Esophagus muscularis mucosa (tissue), 3 donors: ENCODE measurements around the gene PTPN12.

Experiments used
- CTCF ChIP-seq, 3 experiments: fragments of 200-600 bp in 2 of 3; fragments of 450-650 bp in 1 of 3; sonication (generic) in 2 of 3; IDR thresholded peaks; one replicate each; pipeline ENCODE4 v1.5.1; 2017 to 2019; ENCODE audit warnings: antibody characterized with exemption in 3 of 3, mild to moderate bottlenecking in 2 of 3, moderate library complexity in 1 of 3
- POLR2AphosphoS5 ChIP-seq, 2 donors: sonication (generic); formaldehyde crosslinking; IDR thresholded peaks; one replicate each; pipeline ENCODE4 v1.6.1; 2017; ENCODE audit warnings: antibody characterized with exemption in 2 of 2

DNA sequence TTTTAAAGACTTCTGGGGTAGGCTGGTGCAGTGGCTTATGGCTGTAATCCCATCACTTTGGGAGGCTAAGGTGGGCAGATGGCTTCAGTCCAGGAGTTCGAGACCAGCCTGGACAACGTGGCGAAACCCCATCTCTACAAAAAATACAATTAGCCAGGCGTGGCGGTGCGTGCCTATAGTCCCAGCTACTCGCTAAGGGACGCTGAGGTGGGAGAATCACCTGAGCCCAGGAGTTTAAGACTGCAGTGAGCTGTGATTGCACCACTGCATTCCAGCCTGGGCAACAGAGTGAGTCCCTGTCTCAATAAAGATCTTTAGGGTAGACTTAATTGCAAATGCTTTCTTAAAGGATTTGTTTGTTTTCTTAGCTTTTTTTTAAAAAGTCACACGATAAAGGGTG, 29.3 kb downstream of the PTPN12 start:
- TF ChIP-seq CTCF (IDR thresholded peaks at IDR 0.05) (no peak), POLR2AphosphoS5 (IDR thresholded peaks at IDR 0.05) (no peak)
